IPS DF 6.9 (cell line): ENCODE measurements around the gene TRIM45.
"Not testable (repeated sequence)": the region's sequence is repeated elsewhere in the genome, so short reads cannot be mapped to it uniquely, and the experiment has no call there.

Experiments
- DNase-seq: peaks from one replicate; pipeline ENCODE4 v3.0.0-alpha.2; 2013; ENCODE audit warnings: low read depth, low spot score
- H3K27ac ChIP-seq: one replicate; pipeline ENCODE4 v1.5.1; 2013; ENCODE audit warnings: low read length, control low read depth
- H3K27me3 ChIP-seq: 2 replicates; pipeline ENCODE4 v1.6.1; 2013; ENCODE audit warnings: mild to moderate bottlenecking, low read length; ENCODE audit not compliant: control insufficient read depth, insufficient read depth
- H3K36me3 ChIP-seq: 2 replicates; pipeline ENCODE4 v1.6.1; 2013; ENCODE audit warnings: low read length; ENCODE audit not compliant: control insufficient read depth, insufficient read depth
- H3K4me1 ChIP-seq: 2 replicates; pipeline ENCODE4 v1.6.1; 2013; ENCODE audit warnings: low read length; ENCODE audit not compliant: control insufficient read depth, insufficient read depth
- H3K4me3 ChIP-seq: 2 replicates; pipeline ENCODE4 v1.5.1; 2013; ENCODE audit warnings: mild to moderate bottlenecking, low read length
- H3K9me3 ChIP-seq: 2 replicates; pipeline ENCODE4 v1.6.1; 2013; ENCODE audit warnings: low read length, inconsistent platforms; ENCODE audit not compliant: control insufficient read depth, insufficient read depth
- WGBS: extraction: QIAGEN DNeasy Blood & Tissue Kit; methylation state at CpG from one replicate; pipeline ENCODE4 v1.1.7; 2013; ENCODE audit warnings: mixed read lengths, missing lambda C conversion rate; ENCODE audit not compliant: insufficient read length, insufficient coverage; 5-methylcytosine and 5-hydroxymethylcytosine counted together

TRIM45 gene

GRCh38 chr1:117121589-117122329, at the start of gene TRIM45:
Gene TRIM45, minus strand, starts transcription at chr1:117121749. Its CDS starts 548 bp downstream, at chr1:117121201.
- peaks cover 4% of the 10 kb centered on the region for H3K4me1 ChIP-seq
- H3K9me3 ChIP-seq, result no peaks in the 10 kb centered on the region
- DNase-seq, result peak; percentile 58
- H3K27me3 ChIP-seq, result no peaks in the 10 kb centered on the region
- peak within 1 kb of the TSS; percentile 46; the same call in 1 of the 2 replicates for H3K4me3 ChIP-seq
- no CpG with 5 or more reads among the region's 71 CpGs for WGBS
- no peak within 1 kb of the TSS for H3K27ac ChIP-seq
- peaks cover 3% of the 10 kb centered on the region; the same call in 1 of the 2 replicates for H3K36me3 ChIP-seq

- Histone ChIP-seq H3K4me1 (no peaks in the 10 kb centered on the region), H3K4me3 (no peak overlapping the region), H3K27ac (no peak overlapping the region), H3K27me3 (no peaks in the 10 kb centered on the region), H3K36me3 (no peaks in the 10 kb centered on the region), H3K9me3 (no peaks in the 10 kb centered on the region)
- DNase-seq, result no peak
- WGBS, result no CpG with 5 or more reads among the region's 4 CpGs
Measured at GRCh38 chr1:117169871-117170596, 48.5 kb upstream of the TRIM45 start.

GRCh38 chr1:117167402-117167801, 45.9 kb upstream of the TRIM45 start:
- no peak for DNase-seq
- no peaks in the 10 kb centered on the region for H3K4me1 ChIP-seq
- H3K27me3 ChIP-seq, result no peaks in the 10 kb centered on the region
- no peaks in the 10 kb centered on the region for H3K9me3 ChIP-seq
- no peak overlapping the region for H3K27ac ChIP-seq
- H3K36me3 ChIP-seq, result no peaks in the 10 kb centered on the region
- no peak overlapping the region for H3K4me3 ChIP-seq

- H3K4me3 ChIP-seq, result no peak overlapping the region
- WGBS, result no CpG with 5 or more reads among the region's 2 CpGs
- H3K36me3 ChIP-seq, result no peaks in the 10 kb centered on the region
- no peak overlapping the region for H3K27ac ChIP-seq
- no peak for DNase-seq
- H3K27me3 ChIP-seq, result no peaks in the 10 kb centered on the region
- no peaks in the 10 kb centered on the region for H3K9me3 ChIP-seq
- H3K4me1 ChIP-seq, result no peaks in the 10 kb centered on the region
Measured at GRCh38 chr1:117166076-117166475, 44.5 kb upstream of the TRIM45 start.

- no peak overlapping the region for H3K4me3 ChIP-seq
- WGBS, result no CpG with 5 or more reads among the region's 4 CpGs
- no peaks in the 10 kb centered on the region for H3K36me3 ChIP-seq
- H3K9me3 ChIP-seq, result no peaks in the 10 kb centered on the region
- H3K4me1 ChIP-seq, result no peaks in the 10 kb centered on the region
- no peak overlapping the region for H3K27ac ChIP-seq
- H3K27me3 ChIP-seq, result no peaks in the 10 kb centered on the region
- no peak for DNase-seq
Measured at GRCh38 chr1:117164209-117164608, 42.7 kb upstream of the TRIM45 start.

GRCh38 chr1:117162816-117163215, 41.3 kb upstream of the TRIM45 start:
- Histone ChIP-seq H3K27ac (no peak overlapping the region), H3K4me1 (no peaks in the 10 kb centered on the region), H3K27me3 (no peaks in the 10 kb centered on the region), H3K36me3 (no peaks in the 10 kb centered on the region), H3K4me3 (no peak overlapping the region), H3K9me3 (no peaks in the 10 kb centered on the region)
- no CpG with 5 or more reads among the region's 6 CpGs for WGBS
- DNase-seq, result no peak

GRCh38 chr1:117161887-117162286, 40.3 kb upstream of the TRIM45 start:
- Histone ChIP-seq H3K27me3 (no peaks in the 10 kb centered on the region), H3K36me3 (no peaks in the 10 kb centered on the region), H3K27ac (no peak overlapping the region), H3K4me1 (no peaks in the 10 kb centered on the region), H3K4me3 (no peak overlapping the region), H3K9me3 (no peaks in the 10 kb centered on the region)
- WGBS, result no CpG with 5 or more reads among the region's 1 CpG
- DNase-seq, result no peak

- no CpG with 5 or more reads among the region's 5 CpGs for WGBS
- H3K27me3 ChIP-seq, DNase-seq, H3K4me3 ChIP-seq, H3K36me3 ChIP-seq, H3K4me1 ChIP-seq, H3K27ac ChIP-seq, H3K9me3 ChIP-seq: not testable (repeated sequence)
Measured at GRCh38 chr1:117151305-117151704, 29.8 kb upstream of the TRIM45 start.

- Histone ChIP-seq H3K9me3 (no peaks in the 10 kb centered on the region), H3K36me3 (no peaks in the 10 kb centered on the region), H3K4me1 (no peaks in the 10 kb centered on the region), H3K4me3 (no peak overlapping the region), H3K27ac (no peak overlapping the region), H3K27me3 (0 out of 2 replicates have a peak, but pooled peaks cover 1% of the 10 kb centered on the region)
- DNase-seq, result no peak
- no CpG with 5 or more reads among the region's 2 CpGs for WGBS
Measured at GRCh38 chr1:117150316-117150715, 28.8 kb upstream of the TRIM45 start.

- H3K27ac ChIP-seq, result no peak overlapping the region
- WGBS, result no CpG with 5 or more reads among the region's 5 CpGs
- no peak for DNase-seq
Measured at GRCh38 chr1:117147856-117148588, 26.5 kb upstream of the TRIM45 start.

More at GRCh38 chr1:117147856-117148588, 26.5 kb upstream of the TRIM45 start:
- Histone ChIP-seq H3K4me1 (no peaks in the 10 kb centered on the region), H3K27me3 (no peaks in the 10 kb centered on the region), H3K4me3 (no peak overlapping the region), H3K9me3 (no peaks in the 10 kb centered on the region), H3K36me3 (no peaks in the 10 kb centered on the region)
